Activated T-helper 17 cell treated with anti-CD3 and anti-CD28 coated beads, Interleukin-2, amount 50 U/mL, for 72 hours (primary cell): ENCODE data around the gene WDR53. TPM values are rescaled to one million over a fixed set of nuclear protein-coding genes. Genes with fewer than 3 reads are reported as not detected.
A peak's percentile ranks its signal among the peaks of the same experiment; 100 is the strongest.
"Not testable (repeated sequence)": the region's sequence is repeated elsewhere in the genome, so short reads cannot be mapped to it uniquely, and the experiment has no call there.

Experiments
- ATAC-seq: fragments of 150-1000 bp; cut with Tn5 transposase; replicated peaks from 2 replicates; pipeline ENCODE4 v1.10.0; 2021; ENCODE audit warnings: mild to moderate bottlenecking, moderate library complexity
- H3K27ac Mint-ChIP-seq: one replicate; pipeline ENCODE4 v1.8.0; 2022; ENCODE audit warnings: mixed read lengths
- H3K27me3 Mint-ChIP-seq: one replicate; pipeline ENCODE4 v1.8.0; 2022; ENCODE audit warnings: mixed read lengths
- H3K36me3 Mint-ChIP-seq: one replicate; pipeline ENCODE4 v1.8.0; 2022; ENCODE audit warnings: low read depth, mild to moderate bottlenecking, mixed read lengths
- H3K4me1 Mint-ChIP-seq: one replicate; pipeline ENCODE4 v1.8.0; 2022; ENCODE audit warnings: mixed read lengths
- H3K4me3 Mint-ChIP-seq: one replicate; pipeline ENCODE4 v1.8.0; 2022; ENCODE audit warnings: mild to moderate bottlenecking, mixed read lengths
- H3K9me3 Mint-ChIP-seq: one replicate; pipeline ENCODE4 v1.8.0; 2022; ENCODE audit warnings: mixed read lengths
- total RNA-seq, 2 donors: library from RNA; stranded (reverse); gene quantifications; one replicate each; pipeline ENCODE4 v1.2.3, GENCODE V29; 2022

WDR53 gene
- 10 to 100 TPM; 11.3 to 18.5 TPM for total RNA-seq

GRCh38 chr3:196568246-196569002 lies at the start of gene WDR53, which contains the start of gene FBXO45:
Gene WDR53 (minus strand): TSS chr3:196568554. CDS start chr3:196561475, 7,079 bp downstream.
Gene FBXO45 (plus strand): TSS chr3:196568660. CDS start chr3:196568985, 325 bp downstream.
- peak; percentile 95 for ATAC-seq
- peak within 1 kb of the TSS; percentile 86 for H3K27ac Mint-ChIP-seq
- peaks cover 26% of the 10 kb centered on the region for H3K4me1 Mint-ChIP-seq
- H3K27me3 Mint-ChIP-seq: no peaks in the 10 kb centered on the region
- H3K9me3 Mint-ChIP-seq: no peaks in the 10 kb centered on the region
- peaks cover 42% of the 10 kb centered on the region for H3K36me3 Mint-ChIP-seq
- H3K4me3 Mint-ChIP-seq: peak within 1 kb of the TSS; percentile 96

GRCh38 chr3:196617256-196617655 lies 48.9 kb upstream of the WDR53 start:
- H3K27me3 Mint-ChIP-seq: no peaks in the 10 kb centered on the region
- H3K4me1 Mint-ChIP-seq: peaks cover 11% of the 10 kb centered on the region
- no peaks in the 10 kb centered on the region for H3K9me3 Mint-ChIP-seq
- no peak overlapping the region for H3K27ac Mint-ChIP-seq
- H3K36me3 Mint-ChIP-seq: no peaks in the 10 kb centered on the region
- ATAC-seq: no peak
- H3K4me3 Mint-ChIP-seq: no peak overlapping the region

GRCh38 chr3:196615234-196615633 lies 46.9 kb upstream of the WDR53 start:
- H3K9me3 Mint-ChIP-seq, H3K36me3 Mint-ChIP-seq, H3K27ac Mint-ChIP-seq, H3K27me3 Mint-ChIP-seq, H3K4me3 Mint-ChIP-seq, ATAC-seq: not testable (repeated sequence)
- H3K4me1 Mint-ChIP-seq: peaks cover 14% of the 10 kb centered on the region

DNA sequence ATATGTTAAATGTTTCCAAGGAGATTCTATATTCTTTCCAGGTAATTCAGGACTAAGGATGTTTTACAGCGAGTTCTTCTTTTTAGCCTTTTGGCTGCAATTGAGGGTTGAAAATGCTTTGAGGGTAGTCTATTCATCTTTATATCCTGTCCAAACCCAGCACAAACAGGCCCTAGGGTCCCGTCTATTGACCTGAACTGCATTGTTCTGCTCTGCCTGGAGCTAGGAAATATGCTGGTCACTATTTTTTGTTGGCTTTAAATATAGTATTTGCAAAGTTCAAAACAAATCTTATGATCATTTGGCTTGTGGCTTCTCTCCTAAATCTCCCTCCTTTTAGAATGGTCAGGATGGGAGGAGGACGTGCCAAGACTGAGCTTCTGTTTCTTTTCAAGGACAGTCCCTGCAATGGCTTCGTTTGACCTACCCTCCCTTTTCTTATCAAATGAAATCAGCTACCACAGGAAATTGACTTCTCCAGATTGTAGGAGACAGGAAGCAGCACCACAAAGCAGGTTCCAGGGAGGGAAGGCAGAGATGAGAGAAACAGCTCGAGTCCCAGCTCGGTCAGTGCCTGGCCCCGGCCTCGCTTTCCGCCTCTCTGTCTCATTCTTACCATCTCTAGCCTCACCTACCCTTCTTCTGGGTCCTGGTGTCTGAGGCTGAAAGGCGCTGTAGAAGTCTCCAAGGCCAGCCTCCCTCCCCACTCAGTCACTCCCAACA lies 43.6 kb upstream of the WDR53 start:
- no peaks in the 10 kb centered on the region for H3K36me3 Mint-ChIP-seq
- peak; percentile 42 for ATAC-seq
- H3K9me3 Mint-ChIP-seq: no peaks in the 10 kb centered on the region
- H3K27me3 Mint-ChIP-seq: no peaks in the 10 kb centered on the region
- H3K4me3 Mint-ChIP-seq: peak overlapping the region; percentile 67
- peaks cover 22% of the 10 kb centered on the region for H3K4me1 Mint-ChIP-seq
- peak overlapping the region; percentile 89 for H3K27ac Mint-ChIP-seq

GRCh38 chr3:196609805-196610515 lies 41.6 kb upstream of the WDR53 start:
- no peaks in the 10 kb centered on the region for H3K9me3 Mint-ChIP-seq
- H3K36me3 Mint-ChIP-seq: no peaks in the 10 kb centered on the region
- ATAC-seq: peak; percentile 17
- peak overlapping the region; percentile 66 for H3K4me3 Mint-ChIP-seq
- H3K27me3 Mint-ChIP-seq: no peaks in the 10 kb centered on the region
- peaks cover 22% of the 10 kb centered on the region for H3K4me1 Mint-ChIP-seq
- peak overlapping the region; percentile 61 for H3K27ac Mint-ChIP-seq

DNA sequence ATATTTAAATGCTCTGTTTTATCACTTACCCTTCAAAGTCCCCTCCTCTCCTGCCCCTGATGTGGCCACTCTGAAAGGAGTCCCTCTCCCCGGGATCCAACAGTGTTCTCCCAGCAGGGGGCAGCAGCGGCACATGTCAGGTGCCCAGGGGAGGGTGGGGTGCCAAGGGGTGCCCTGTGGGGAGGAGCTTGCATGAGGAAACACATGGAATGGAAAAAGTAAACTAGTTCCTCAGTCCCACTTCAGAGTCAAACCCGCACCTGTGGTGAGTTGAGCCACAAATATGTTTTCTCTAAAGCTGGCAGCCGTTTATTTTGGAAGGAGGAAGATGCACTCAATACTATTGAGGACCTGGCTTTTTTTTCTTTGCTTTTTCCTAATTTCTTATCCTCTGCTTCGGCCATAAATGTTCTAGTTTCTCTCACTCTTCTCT lies 41.0 kb upstream of the WDR53 start:
- Mint-ChIP-seq H3K36me3 (no peaks in the 10 kb centered on the region), H3K9me3 (no peaks in the 10 kb centered on the region), H3K4me3 (peak overlapping the region; percentile 66), H3K27ac (peak overlapping the region; percentile 61), H3K4me1 (peaks cover 22% of the 10 kb centered on the region), H3K27me3 (no peaks in the 10 kb centered on the region)
- peak; percentile 96 for ATAC-seq

DNA sequence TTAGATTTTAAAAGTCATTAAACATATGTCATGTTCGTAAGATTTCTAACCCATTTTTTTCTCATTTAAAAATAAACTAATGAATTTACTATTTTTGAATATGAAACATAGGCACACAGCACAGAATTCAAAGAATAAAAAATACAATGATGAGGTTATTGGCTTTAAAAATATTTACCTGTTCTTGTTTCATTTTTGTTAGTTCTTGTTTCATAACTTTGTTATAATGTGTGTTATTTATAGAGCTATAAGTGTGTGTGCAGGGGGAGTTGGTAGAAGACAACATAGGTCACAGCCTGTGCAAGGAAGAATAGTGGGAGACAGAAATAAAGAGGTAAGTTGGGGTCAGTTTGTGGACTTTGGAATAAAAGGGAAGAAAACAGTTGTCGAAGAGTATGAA lies 40.3 kb upstream of the WDR53 start:
- Mint-ChIP-seq H3K36me3 (no peaks in the 10 kb centered on the region), H3K27ac (peak overlapping the region; percentile 61), H3K4me1 (peaks cover 22% of the 10 kb centered on the region), H3K27me3 (no peaks in the 10 kb centered on the region), H3K9me3 (no peaks in the 10 kb centered on the region), H3K4me3 (no peak overlapping the region)
- no peak for ATAC-seq

DNA sequence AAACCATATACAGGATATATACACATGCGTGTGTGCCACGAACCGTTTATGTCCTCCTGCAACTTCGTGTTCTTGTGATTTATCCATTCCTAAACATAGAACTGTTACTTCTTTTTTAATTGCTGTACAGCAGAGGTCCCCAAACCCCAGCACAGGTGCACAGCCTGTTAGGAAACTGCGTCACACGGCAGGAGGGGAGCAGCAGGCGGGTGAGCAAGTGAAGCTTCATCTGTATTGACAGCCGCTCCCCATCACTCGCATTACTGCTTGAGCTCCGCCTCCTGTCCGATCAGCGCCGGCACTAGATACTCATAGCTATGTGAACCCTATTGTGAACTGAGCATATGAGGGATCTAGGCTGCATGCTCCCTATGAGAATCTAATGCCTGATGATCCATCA lies 36.2 kb upstream of the WDR53 start:
- peak overlapping the region; percentile 34 for H3K4me3 Mint-ChIP-seq
- peak; percentile 38 for ATAC-seq
- no peak overlapping the region for H3K27ac Mint-ChIP-seq
- no peaks in the 10 kb centered on the region for H3K36me3 Mint-ChIP-seq
- H3K9me3 Mint-ChIP-seq: no peaks in the 10 kb centered on the region
- H3K4me1 Mint-ChIP-seq: peaks cover 4% of the 10 kb centered on the region
- H3K27me3 Mint-ChIP-seq: no peaks in the 10 kb centered on the region

GRCh38 chr3:196603683-196604082 lies 35.3 kb upstream of the WDR53 start:
- no peaks in the 10 kb centered on the region for H3K36me3 Mint-ChIP-seq
- no peaks in the 10 kb centered on the region for H3K4me1 Mint-ChIP-seq
- no peak for ATAC-seq
- no peak overlapping the region for H3K27ac Mint-ChIP-seq
- H3K4me3 Mint-ChIP-seq: no peak overlapping the region
- H3K9me3 Mint-ChIP-seq: no peaks in the 10 kb centered on the region
- H3K27me3 Mint-ChIP-seq: no peaks in the 10 kb centered on the region

GRCh38 chr3:196602673-196603072 lies 34.3 kb upstream of the WDR53 start:
- Mint-ChIP-seq H3K9me3 (no peaks in the 10 kb centered on the region), H3K27me3 (no peaks in the 10 kb centered on the region), H3K4me3 (no peak overlapping the region), H3K36me3 (no peaks in the 10 kb centered on the region), H3K27ac (no peak overlapping the region), H3K4me1 (peaks cover 7% of the 10 kb centered on the region)
- no peak for ATAC-seq

DNA sequence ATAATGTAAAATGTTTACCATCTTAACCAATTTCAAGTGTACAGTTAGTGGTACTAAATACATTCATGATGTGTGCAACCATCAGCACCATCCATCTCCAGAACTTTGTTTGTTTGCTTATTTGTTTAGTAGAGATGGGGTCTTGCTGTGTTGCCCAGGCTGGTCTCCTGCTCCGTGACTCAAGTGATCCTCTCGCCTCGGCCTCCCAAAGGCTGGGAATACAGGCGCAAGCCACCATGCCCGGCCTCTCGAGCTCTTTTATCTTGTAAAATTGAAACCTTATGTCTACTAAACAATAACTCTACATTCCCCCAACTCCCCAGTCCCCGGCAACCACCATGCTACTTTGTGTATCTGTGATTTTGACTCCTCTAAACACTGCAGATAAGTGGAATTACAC lies 32.0 kb upstream of the WDR53 start:
- Mint-ChIP-seq H3K9me3 (no peaks in the 10 kb centered on the region), H3K27ac (no peak overlapping the region), H3K4me3 (no peak overlapping the region), H3K27me3 (peaks cover 4% of the 10 kb centered on the region), H3K4me1 (peaks cover 7% of the 10 kb centered on the region), H3K36me3 (no peaks in the 10 kb centered on the region)
- no peak for ATAC-seq

DNA sequence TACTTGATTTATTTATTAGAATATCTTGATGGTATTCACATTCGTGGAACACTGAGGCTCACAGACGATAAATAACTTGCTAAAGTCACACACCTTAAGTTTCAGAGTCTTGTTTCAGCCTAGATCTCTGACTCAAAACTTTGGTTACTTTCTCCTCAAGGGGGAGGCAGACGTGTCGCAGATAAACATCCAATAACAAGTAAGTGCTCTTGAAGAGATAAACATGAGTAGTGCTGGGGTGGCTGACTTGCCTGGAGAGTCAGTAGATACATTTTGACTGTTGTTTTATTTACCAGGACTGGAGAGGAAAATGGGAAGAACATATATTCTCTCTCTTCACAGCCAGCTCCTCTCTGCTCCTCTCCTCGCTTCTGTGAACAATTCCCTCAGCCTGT lies 31.4 kb upstream of the WDR53 start:
- Mint-ChIP-seq H3K27ac (no peak overlapping the region), H3K4me3 (no peak overlapping the region), H3K9me3 (no peaks in the 10 kb centered on the region), H3K36me3 (no peaks in the 10 kb centered on the region), H3K4me1 (peaks cover 7% of the 10 kb centered on the region), H3K27me3 (peaks cover 4% of the 10 kb centered on the region)
- no peak for ATAC-seq

DNA sequence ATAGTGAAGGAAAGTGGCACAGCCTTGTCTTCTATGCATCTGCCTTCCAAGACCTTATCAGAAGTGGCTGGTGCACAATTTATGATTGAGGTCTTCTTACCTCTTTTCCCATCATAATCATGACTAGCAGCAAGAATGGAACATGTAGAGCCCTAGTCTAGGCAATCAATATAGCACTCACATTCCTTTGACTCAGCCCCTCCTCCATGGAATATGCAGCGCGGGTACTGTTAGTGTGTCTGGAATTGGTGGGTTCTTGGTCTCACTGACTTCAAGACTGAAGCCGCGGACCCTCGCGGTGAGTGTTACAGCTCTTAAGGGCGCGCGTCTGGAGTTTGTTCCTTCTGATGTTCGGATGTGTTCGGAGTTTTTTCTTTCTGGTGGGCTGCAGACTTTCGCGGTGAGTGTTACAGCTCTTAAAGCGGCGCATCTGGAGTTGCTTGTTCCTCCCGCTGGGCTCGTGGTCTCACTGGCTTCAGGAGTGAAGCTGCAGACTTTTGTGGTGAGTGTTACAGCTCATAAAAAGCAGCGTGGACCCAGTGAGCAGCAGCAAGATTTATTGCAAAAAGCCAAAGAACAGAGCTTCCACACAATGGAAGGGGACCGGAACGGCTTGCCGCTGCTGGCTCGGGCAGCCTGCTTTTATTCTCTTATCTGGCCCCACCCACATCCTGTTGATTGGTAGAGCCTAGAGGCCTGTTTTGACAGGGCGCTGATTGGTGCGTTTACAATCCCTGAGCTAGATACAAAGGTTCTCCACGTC lies 29.8 kb upstream of the WDR53 start:
- peak; percentile 9 for ATAC-seq
- Mint-ChIP-seq H3K4me3 (peak overlapping the region; percentile 86), H3K27ac (peak overlapping the region; percentile 66)
- H3K9me3 Mint-ChIP-seq, H3K36me3 Mint-ChIP-seq, H3K27me3 Mint-ChIP-seq, H3K4me1 Mint-ChIP-seq: not testable (repeated sequence)

DNA sequence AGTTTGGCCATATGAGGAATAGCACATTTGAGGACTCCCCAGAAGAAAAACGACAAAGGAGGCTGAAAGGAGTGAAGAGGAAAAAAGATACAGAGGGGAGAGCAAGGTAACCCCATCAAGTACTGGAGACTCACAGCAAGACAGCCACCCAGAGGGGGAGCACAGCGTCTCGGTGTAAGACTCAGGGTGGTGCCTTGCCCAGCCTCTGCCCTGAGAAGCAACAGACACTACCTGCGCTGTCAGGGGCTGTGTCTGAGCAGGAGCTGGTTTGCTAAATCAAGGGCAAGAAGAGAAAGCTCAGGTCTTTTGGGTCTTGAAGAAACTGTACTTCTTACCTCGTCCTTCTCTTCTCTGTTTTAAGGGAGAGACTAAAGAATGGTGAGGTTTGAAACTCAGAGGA lies 28.0 kb upstream of the WDR53 start:
- peaks cover 4% of the 10 kb centered on the region for H3K27me3 Mint-ChIP-seq
- H3K36me3 Mint-ChIP-seq: no peaks in the 10 kb centered on the region
- no peaks in the 10 kb centered on the region for H3K9me3 Mint-ChIP-seq
- H3K27ac Mint-ChIP-seq: no peak overlapping the region
- ATAC-seq: no peak
- no peak overlapping the region for H3K4me3 Mint-ChIP-seq
- H3K4me1 Mint-ChIP-seq: peaks cover 7% of the 10 kb centered on the region
